ENCODE results near the gene ATR. TPM values are rescaled to one million over a fixed set of nuclear protein-coding genes. Genes with fewer than 3 reads are reported as not detected.
"Not testable (repeated sequence)": the region's sequence is repeated elsewhere in the genome, so short reads cannot be mapped to it uniquely, and the experiment has no call there.

Gene ATR
- total RNA-seq, 1 donor from 2014 or later: 36.6 TPM

- intact Hi-C loops (cut with micrococcal nuclease): loop anchor here (5.0 kb wide), 1 partner anchor 858 kb away; the partner anchor contains the start of gene RNF7
These were observed 17.0 kb upstream of the ATR start for GRCh38 chr3:142595581-142595950.

- intact Hi-C loops (cut with micrococcal nuclease): loop anchor here (5.0 kb wide), 1 partner anchor 858 kb away; the partner anchor contains the start of gene RNF7
These were observed 16.6 kb upstream of the ATR start for GRCh38 chr3:142595141-142595540.

DNA sequence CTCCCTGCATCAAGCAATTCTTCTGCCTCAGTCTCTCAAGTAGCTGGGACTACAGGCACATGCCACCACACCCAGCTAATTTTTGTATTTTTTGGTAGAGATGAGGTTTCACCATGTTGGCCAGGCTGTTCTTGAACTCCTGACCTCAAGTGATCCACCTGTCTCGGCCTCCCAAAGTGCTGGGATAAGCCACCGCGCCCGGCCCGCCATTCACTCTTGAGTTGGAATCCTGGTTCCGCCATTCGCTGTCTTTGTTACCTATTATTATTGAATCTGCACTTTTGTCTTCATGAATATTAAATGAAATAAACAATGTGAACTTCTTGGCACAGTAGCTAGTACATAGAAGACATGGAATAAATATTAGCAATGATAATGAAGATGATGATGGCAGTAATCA, 13.7 kb upstream of the ATR start:
- intact Hi-C loops (cut with micrococcal nuclease): not testable (repeated sequence)

GRCh38 chr3:142588703-142589102, 10.2 kb upstream of the ATR start:
- intact Hi-C loops (cut with micrococcal nuclease): no loop called here

- intact Hi-C loops (cut with micrococcal nuclease): loop anchor here (1.0 to 2.0 kb wide), 4 partner anchors 241 to 407 kb away; no protein-coding TSS in a partner anchor
These were observed 8.4 kb upstream of the ATR start for GRCh38 chr3:142586803-142587406.

GRCh38 chr3:142581070-142581469, 2.5 kb upstream of the ATR start:
- intact Hi-C loops (cut with micrococcal nuclease): not testable (repeated sequence)

DNA sequence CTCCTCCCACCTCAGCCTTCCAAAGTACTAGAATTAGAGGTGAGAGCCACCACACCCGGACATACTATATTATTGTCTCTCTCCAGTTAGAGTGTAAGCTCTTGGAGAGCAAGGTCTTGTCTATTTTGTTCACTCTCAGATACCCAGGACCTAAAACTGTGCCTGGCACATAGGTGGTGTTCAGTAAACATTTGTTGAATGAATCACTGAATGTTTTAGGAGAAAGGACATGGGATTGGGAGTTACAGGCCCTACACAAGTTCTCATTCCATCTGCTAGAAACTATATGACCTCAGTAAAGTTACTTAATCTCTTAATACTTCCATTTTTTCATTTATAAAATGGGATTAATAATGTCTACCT, 1.5 kb upstream of the ATR start:
- intact Hi-C loops (cut with micrococcal nuclease): no loop called here

- intact Hi-C loops (cut with micrococcal nuclease): loop anchor here (1.0 to 5.0 kb wide), 17 partner anchors 18 to 1637 kb away; partner anchors contain the start of genes ATP1B3, DIPK2A, GK5 and PLS1
These were observed 721 bp downstream of the ATR start for GRCh38 chr3:142577696-142578328.

GRCh38 chr3:142576792-142577191, 1.7 kb downstream of the ATR start:
- intact Hi-C loops (cut with micrococcal nuclease): loop anchor here (5.0 kb wide), 1 partner anchor 1079 kb away; no protein-coding TSS in a partner anchor

- intact Hi-C loops (cut with micrococcal nuclease): loop anchor here (5.0 kb wide), 1 partner anchor 1077 kb away; no protein-coding TSS in a partner anchor
These were observed 3.9 kb downstream of the ATR start for GRCh38 chr3:142574665-142575064.

GRCh38 chr3:142574223-142574622, 4.3 kb downstream of the ATR start:
- intact Hi-C loops (cut with micrococcal nuclease): not testable (repeated sequence)

GRCh38 chr3:142569422-142569821, 9.1 kb downstream of the ATR start:
- intact Hi-C loops (cut with micrococcal nuclease): not testable (repeated sequence)

- intact Hi-C loops (cut with micrococcal nuclease): no loop called here
These were observed 10.0 kb downstream of the ATR start for GRCh38 chr3:142568393-142569017.

DNA sequence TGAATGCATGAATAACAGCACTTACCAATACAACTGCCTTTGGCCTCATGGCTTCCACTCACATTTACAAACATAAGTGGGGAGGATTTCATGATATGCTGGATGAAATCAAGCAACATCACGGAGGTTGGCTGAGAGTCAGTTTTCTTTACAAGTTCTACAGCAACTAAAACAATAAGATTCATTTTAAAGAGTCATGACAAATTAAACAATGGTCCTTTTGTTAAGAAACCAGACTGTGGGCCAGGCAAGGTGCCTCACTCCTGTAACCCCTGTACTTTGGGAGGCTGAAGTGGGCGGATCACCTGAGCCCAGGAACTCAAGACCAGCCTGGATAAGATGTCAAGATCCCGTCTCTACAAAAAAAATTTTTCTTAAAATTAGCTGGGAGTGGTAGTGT, 12.4 kb downstream of the ATR start:
- intact Hi-C loops (cut with micrococcal nuclease): no loop called here

GRCh38 chr3:142563496-142563997, 15.0 kb downstream of the ATR start:
- intact Hi-C loops (cut with micrococcal nuclease): no loop called here

DNA sequence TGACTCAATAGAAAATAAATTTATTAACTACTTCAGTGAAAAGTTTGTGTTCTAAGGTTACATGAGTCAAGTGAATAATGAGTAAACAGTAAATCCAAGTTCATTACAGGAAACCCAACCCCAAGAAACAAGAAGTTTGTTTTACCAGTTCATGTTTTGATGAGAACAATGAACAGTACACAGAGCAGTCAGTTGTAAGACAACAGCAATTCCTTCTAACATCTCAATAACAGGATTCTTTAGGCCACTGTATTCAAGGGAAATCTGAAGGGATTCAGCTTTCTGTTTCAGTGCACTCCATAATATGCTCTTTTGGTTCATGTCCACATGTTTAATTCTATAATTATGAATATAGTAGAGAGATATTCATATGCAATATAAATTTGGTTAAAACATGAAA, 18.4 kb downstream of the ATR start:
- intact Hi-C loops (cut with micrococcal nuclease): no loop called here

DNA sequence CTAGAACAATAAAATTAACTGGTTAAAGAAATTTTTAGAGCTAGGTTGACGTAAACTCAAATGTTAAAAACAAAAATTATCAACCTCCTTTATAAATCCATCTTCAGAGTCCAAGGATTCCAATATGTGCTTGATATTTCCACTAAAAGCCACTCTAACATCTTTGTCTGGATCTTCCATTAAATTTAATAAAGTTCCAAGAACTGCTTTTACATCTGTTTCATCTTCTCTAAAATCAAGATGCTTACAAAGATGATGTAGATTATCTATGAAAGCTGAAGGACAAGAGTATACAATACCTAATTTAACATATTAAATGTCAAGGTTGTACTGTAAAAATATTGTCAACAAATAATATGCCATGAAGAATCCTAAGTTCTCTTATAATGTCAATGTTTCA, 24.8 kb downstream of the ATR start:
- intact Hi-C loops (cut with micrococcal nuclease): no loop called here

- intact Hi-C loops (cut with micrococcal nuclease): not testable (repeated sequence)
These were observed 26.0 kb downstream of the ATR start for GRCh38 chr3:142552579-142552978.

DNA sequence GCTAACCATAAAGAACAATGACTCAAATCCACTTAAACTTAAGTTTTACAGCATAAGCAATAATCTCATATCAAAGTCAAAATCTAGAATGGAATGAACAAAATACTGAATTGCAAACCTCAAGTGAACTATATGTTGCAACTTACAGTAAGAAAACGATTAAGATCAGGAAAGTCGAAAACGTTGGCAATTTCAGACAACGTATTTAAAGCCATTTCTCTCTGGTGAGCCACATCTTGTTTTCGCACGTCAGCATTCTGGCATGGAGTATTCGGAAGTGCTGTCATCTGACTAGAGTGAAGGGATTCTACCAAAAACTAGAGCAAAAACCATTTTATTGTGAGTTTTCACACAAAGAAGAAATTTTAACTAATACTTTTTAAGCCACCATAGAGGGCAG, 28.5 kb downstream of the ATR start:
- intact Hi-C loops (cut with micrococcal nuclease): no loop called here

GRCh38 chr3:142543307-142543706, 35.2 kb downstream of the ATR start:
- intact Hi-C loops (cut with micrococcal nuclease): no loop called here

DNA sequence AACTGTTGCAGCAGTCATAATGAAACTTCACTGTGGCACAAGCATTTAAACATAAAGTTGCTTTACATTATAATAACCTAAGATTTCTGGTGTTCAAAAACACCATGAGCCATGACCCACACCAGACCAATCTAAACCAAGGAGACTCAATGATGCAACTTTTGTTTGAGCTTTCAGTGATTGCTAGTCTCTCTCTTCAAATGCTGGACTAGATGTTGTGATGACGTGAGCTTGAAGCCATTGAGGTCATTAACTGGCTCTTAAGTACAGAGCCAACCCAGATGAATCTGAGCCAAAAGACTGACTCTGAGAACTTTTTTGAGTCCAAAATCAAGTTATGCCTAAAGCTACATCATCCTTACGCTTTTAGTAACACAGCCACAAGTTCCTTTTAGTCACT, 36.5 kb downstream of the ATR start:
- intact Hi-C loops (cut with micrococcal nuclease): no loop called here

GRCh38 chr3:142536519-142536918, 42.0 kb downstream of the ATR start:
- intact Hi-C loops (cut with micrococcal nuclease): no loop called here
